ENCODE results near the gene LCN1.

GRCh38 chr9:135547756-135548736 lies 26.8 kb downstream of the LCN1 start:
- TF ChIP-seq CTCF (IDR thresholded peaks at IDR 0.05) (no peak), POLR2A (IDR thresholded peaks at IDR 0.05) (no peak)

Measured in transverse colon (tissue), 3 donors.